SJSA1 (cell line): ENCODE results near the gene PIPOX. TPM values are rescaled to one million over a fixed set of nuclear protein-coding genes. Genes with fewer than 3 reads are reported as not detected.

ENCODE experiments used
- DNase-seq, 2 experiments: peaks; one replicate each; pipeline ENCODE4 v3.0.0-alpha.2; 2015 to 2020; ENCODE audit warnings: low spot score in 2 of 2, low read depth in 1 of 2
- H3K27ac ChIP-seq: fragments of 250-450 bp; sonication (Bioruptor Pico); 2 replicates; pipeline ENCODE4 v1.5.1; 2020; ENCODE audit warnings: mild to moderate bottlenecking, moderate library complexity
- H3K27me3 ChIP-seq: fragments of 250-450 bp; sonication (Bioruptor Pico); replicated peaks from 2 replicates; pipeline ENCODE4 v1.5.1; 2020; ENCODE audit warnings: mild to moderate bottlenecking, moderate library complexity
- H3K36me3 ChIP-seq: fragments of 250-450 bp; sonication (Bioruptor Pico); 2 replicates; pipeline ENCODE4 v1.5.1; 2020; ENCODE audit warnings: mild to moderate bottlenecking
- H3K4me1 ChIP-seq: fragments of 250-450 bp; sonication (Bioruptor Pico); replicated peaks from 2 replicates; pipeline ENCODE4 v1.6.1; 2021; ENCODE audit warnings: mild to moderate bottlenecking
- H3K4me3 ChIP-seq: fragments of 250-450 bp; sonication (Bioruptor Pico); 2 replicates; pipeline ENCODE4 v1.5.1; 2020; ENCODE audit warnings: mild to moderate bottlenecking
- H3K9me3 ChIP-seq: fragments of 250-450 bp; sonication (Bioruptor Pico); replicated peaks from 2 replicates; pipeline ENCODE4 v1.5.1; 2020; ENCODE audit warnings: mild to moderate bottlenecking
- total RNA-seq: library from RNA; depleted of rRNA; stranded (reverse); fragments of >200 nt; shearing (Covaris generic); gene quantifications from 2 replicates; pipeline ENCODE4 v1.2.3, GENCODE V29; 2014

The PIPOX gene
- total RNA-seq, 1 experiment from 2014 or later: 1.00 TPM

GRCh38 chr17:29008591-29008990 lies 34.4 kb upstream of the PIPOX start:
- H3K36me3 ChIP-seq: no peaks in the 10 kb centered on the region
- H3K27me3 ChIP-seq: peaks cover 27% of the 10 kb centered on the region
- peaks cover 6% of the 10 kb centered on the region; the same call in 1 of the 2 replicates for H3K4me1 ChIP-seq
- DNase-seq: no peak
- H3K9me3 ChIP-seq: no peaks in the 10 kb centered on the region; the same call in none of the 2 replicates
- H3K4me3 ChIP-seq: no peak overlapping the region
- H3K27ac ChIP-seq: no peak overlapping the region

GRCh38 chr17:29010129-29010528 lies 32.8 kb upstream of the PIPOX start:
- H3K9me3 ChIP-seq: no peaks in the 10 kb centered on the region; the same call in 1 of the 2 replicates
- peaks cover 15% of the 10 kb centered on the region for H3K27me3 ChIP-seq
- no peak for DNase-seq
- H3K4me1 ChIP-seq: peaks cover 6% of the 10 kb centered on the region; the same call in 1 of the 2 replicates
- no peaks in the 10 kb centered on the region for H3K36me3 ChIP-seq
- H3K4me3 ChIP-seq: no peak overlapping the region
- H3K27ac ChIP-seq: no peak overlapping the region

- H3K27ac ChIP-seq: no peak overlapping the region
- H3K4me1 ChIP-seq: peaks cover 6% of the 10 kb centered on the region; the same call in 1 of the 2 replicates
- DNase-seq: no peak
- H3K4me3 ChIP-seq: no peak overlapping the region
- no peaks in the 10 kb centered on the region; the same call in 1 of the 2 replicates for H3K9me3 ChIP-seq
- H3K27me3 ChIP-seq: peaks cover 10% of the 10 kb centered on the region
- H3K36me3 ChIP-seq: no peaks in the 10 kb centered on the region
Measured at GRCh38 chr17:29010586-29010985, 32.4 kb upstream of the PIPOX start.

- H3K27ac ChIP-seq: no peak overlapping the region
- DNase-seq: no peak
- peaks cover 6% of the 10 kb centered on the region; the same call in 1 of the 2 replicates for H3K4me1 ChIP-seq
- H3K4me3 ChIP-seq: no peak overlapping the region
- H3K9me3 ChIP-seq: no peaks in the 10 kb centered on the region
- peaks cover 20% of the 10 kb centered on the region for H3K27me3 ChIP-seq
- no peaks in the 10 kb centered on the region for H3K36me3 ChIP-seq
Measured at GRCh38 chr17:29012535-29012934, 30.4 kb upstream of the PIPOX start.

- Histone ChIP-seq H3K36me3 (no peaks in the 10 kb centered on the region), H3K27ac (no peak overlapping the region), H3K4me3 (no peak overlapping the region), H3K9me3 (no peaks in the 10 kb centered on the region), H3K4me1 (no peaks in the 10 kb centered on the region), H3K27me3 (peaks cover 41% of the 10 kb centered on the region)
- DNase-seq: no peak
Measured at GRCh38 chr17:29014716-29015115, 28.2 kb upstream of the PIPOX start.

- Histone ChIP-seq H3K27me3 (peaks cover 56% of the 10 kb centered on the region), H3K9me3 (no peaks in the 10 kb centered on the region), H3K4me1 (no peaks in the 10 kb centered on the region), H3K4me3 (no peak overlapping the region), H3K36me3 (no peaks in the 10 kb centered on the region), H3K27ac (no peak overlapping the region)
- no peak for DNase-seq
Measured at GRCh38 chr17:29016345-29017210, 26.4 kb upstream of the PIPOX start.

- Histone ChIP-seq H3K36me3 (no peaks in the 10 kb centered on the region), H3K4me3 (no peak overlapping the region), H3K27me3 (peaks cover 72% of the 10 kb centered on the region), H3K4me1 (no peaks in the 10 kb centered on the region), H3K9me3 (no peaks in the 10 kb centered on the region), H3K27ac (no peak overlapping the region)
- no peak for DNase-seq
Measured at GRCh38 chr17:29018788-29019474, 24.0 kb upstream of the PIPOX start.

- no peaks in the 10 kb centered on the region for H3K4me1 ChIP-seq
- no peaks in the 10 kb centered on the region for H3K36me3 ChIP-seq
- DNase-seq: no peak
- no peak overlapping the region for H3K27ac ChIP-seq
- H3K4me3 ChIP-seq: no peak overlapping the region
- H3K27me3 ChIP-seq: peaks cover 74% of the 10 kb centered on the region
- H3K9me3 ChIP-seq: no peaks in the 10 kb centered on the region
Measured at GRCh38 chr17:29019475-29020181, 23.3 kb upstream of the PIPOX start.

GRCh38 chr17:29020576-29020975 lies 22.4 kb upstream of the PIPOX start:
- Histone ChIP-seq H3K36me3 (no peaks in the 10 kb centered on the region), H3K4me3 (no peak overlapping the region), H3K27me3 (peaks cover 76% of the 10 kb centered on the region), H3K4me1 (no peaks in the 10 kb centered on the region), H3K27ac (no peak overlapping the region), H3K9me3 (no peaks in the 10 kb centered on the region)
- no peak for DNase-seq

- no peaks in the 10 kb centered on the region for H3K36me3 ChIP-seq
- H3K9me3 ChIP-seq: no peaks in the 10 kb centered on the region
- no peak overlapping the region for H3K27ac ChIP-seq
- no peak overlapping the region for H3K4me3 ChIP-seq
- H3K27me3 ChIP-seq: peaks cover 81% of the 10 kb centered on the region
- H3K4me1 ChIP-seq: no peaks in the 10 kb centered on the region
- DNase-seq: no peak
Measured at GRCh38 chr17:29021226-29021625, 21.7 kb upstream of the PIPOX start.

GRCh38 chr17:29022074-29022473 lies 20.9 kb upstream of the PIPOX start:
- no peaks in the 10 kb centered on the region for H3K36me3 ChIP-seq
- no peak for DNase-seq
- H3K4me3 ChIP-seq: no peak overlapping the region
- no peaks in the 10 kb centered on the region for H3K4me1 ChIP-seq
- H3K27me3 ChIP-seq: peaks cover 76% of the 10 kb centered on the region
- no peak overlapping the region for H3K27ac ChIP-seq
- H3K9me3 ChIP-seq: no peaks in the 10 kb centered on the region

- DNase-seq: no peak
- H3K36me3 ChIP-seq: no peaks in the 10 kb centered on the region
- H3K9me3 ChIP-seq: no peaks in the 10 kb centered on the region
- no peaks in the 10 kb centered on the region for H3K4me1 ChIP-seq
- no peak overlapping the region for H3K4me3 ChIP-seq
- peaks cover 61% of the 10 kb centered on the region for H3K27me3 ChIP-seq
- no peak overlapping the region for H3K27ac ChIP-seq
Measured at GRCh38 chr17:29024316-29024952, 18.5 kb upstream of the PIPOX start.

- Histone ChIP-seq H3K27ac (no peak overlapping the region), H3K4me1 (no peaks in the 10 kb centered on the region), H3K27me3 (peaks cover 25% of the 10 kb centered on the region), H3K9me3 (peaks cover 3% of the 10 kb centered on the region; the same call in 1 of the 2 replicates), H3K36me3 (no peaks in the 10 kb centered on the region), H3K4me3 (no peak overlapping the region)
- no peak for DNase-seq
Measured at GRCh38 chr17:29031488-29031887, 11.5 kb upstream of the PIPOX start.
